Endothelial cell of umbilical vein (primary cell): ENCODE data around the gene PNPLA3.
A peak's percentile ranks its signal among the peaks of the same experiment; 100 is the strongest.

Experiments used
- JUN ChIP-seq: IDR thresholded peaks from 2 replicates; pipeline ENCODE4 v1.6.1; 2011; ENCODE audit warnings: borderline replicate concordance, low read depth; ENCODE audit not compliant: insufficient read length, insufficient read depth
- POLR2A ChIP-seq: IDR thresholded peaks from 2 replicates; pipeline ENCODE4 v1.6.1; 2012; ENCODE audit warnings: low read depth, mild to moderate bottlenecking, control low read depth, low read length
- TF ChIP-seq, protein P1 (sequence below), 2 donors: IDR thresholded peaks; 1 replicate in 1 of 2; 2 replicates in 1 of 2; pipeline ENCODE4 v1.5.1; 2011; ENCODE audit warnings: low read length in 2 of 2, mild to moderate bottlenecking in 2 of 2, moderate library complexity in 2 of 2, control low read depth in 1 of 2, inconsistent platforms in 1 of 2, low read depth in 1 of 2; ENCODE audit not compliant: insufficient read depth in 1 of 2; ENCODE audit errors: extremely low read depth in 1 of 2

DNA sequence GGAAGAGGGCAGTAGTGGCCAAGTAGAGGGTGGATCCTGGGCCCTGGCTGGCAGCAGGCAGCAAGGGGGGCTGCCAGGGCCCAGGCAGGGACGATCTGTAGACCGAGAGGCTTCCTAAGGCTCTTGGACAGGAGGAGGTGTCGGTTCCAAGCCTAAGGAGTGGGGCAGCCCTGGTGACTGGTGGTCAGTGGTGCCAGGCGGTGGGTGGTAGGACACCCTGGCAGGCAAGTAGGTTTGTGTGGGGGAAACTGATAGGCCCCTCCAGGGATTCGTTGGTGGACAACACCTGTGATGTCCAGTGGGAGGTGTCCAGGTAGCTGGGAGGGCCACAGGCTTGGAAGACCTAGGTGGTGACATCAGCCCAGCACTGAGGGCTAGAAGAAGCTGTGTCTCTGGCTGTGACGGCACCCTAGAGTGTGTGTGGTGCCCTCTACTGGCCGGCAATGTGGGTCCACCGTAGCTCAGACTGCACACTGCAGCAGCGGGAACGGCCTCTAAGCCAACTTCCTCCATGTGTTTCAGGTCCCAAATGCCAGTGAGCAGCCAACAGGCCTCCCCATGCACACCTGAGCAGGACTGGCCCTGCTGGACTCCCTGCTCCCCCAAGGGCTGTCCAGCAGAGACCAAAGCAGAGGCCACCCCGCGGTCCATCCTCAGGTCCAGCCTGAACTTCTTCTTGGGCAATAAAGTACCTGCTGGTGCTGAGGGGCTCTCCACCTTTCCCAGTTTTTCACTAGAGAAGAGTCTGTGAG is 22.2 kb downstream of the PNPLA3 start:
- TF ChIP-seq, protein P1, sequence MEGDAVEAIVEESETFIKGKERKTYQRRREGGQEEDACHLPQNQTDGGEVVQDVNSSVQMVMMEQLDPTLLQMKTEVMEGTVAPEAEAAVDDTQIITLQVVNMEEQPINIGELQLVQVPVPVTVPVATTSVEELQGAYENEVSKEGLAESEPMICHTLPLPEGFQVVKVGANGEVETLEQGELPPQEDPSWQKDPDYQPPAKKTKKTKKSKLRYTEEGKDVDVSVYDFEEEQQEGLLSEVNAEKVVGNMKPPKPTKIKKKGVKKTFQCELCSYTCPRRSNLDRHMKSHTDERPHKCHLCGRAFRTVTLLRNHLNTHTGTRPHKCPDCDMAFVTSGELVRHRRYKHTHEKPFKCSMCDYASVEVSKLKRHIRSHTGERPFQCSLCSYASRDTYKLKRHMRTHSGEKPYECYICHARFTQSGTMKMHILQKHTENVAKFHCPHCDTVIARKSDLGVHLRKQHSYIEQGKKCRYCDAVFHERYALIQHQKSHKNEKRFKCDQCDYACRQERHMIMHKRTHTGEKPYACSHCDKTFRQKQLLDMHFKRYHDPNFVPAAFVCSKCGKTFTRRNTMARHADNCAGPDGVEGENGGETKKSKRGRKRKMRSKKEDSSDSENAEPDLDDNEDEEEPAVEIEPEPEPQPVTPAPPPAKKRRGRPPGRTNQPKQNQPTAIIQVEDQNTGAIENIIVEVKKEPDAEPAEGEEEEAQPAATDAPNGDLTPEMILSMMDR (IDR thresholded peaks at IDR 0.05; ENCODE audit: extremely low read depth in 1 of 2, insufficient read depth in 1 of 2, low read depth in 1 of 2, low read length in 2 of 2), result peak; percentile 91 to 97
- TF ChIP-seq JUN, result no peak
- TF ChIP-seq POLR2A, result no peak
